Activated CD4-positive, alpha-beta T cell treated with anti-CD3 and anti-CD28 coated beads, Interleukin-2, Interleukin-4, amounts not matched to agents 100 ng/mL and 50 ng/mL, durations not matched to agents 16 hours and 8 hours (primary cell): ENCODE measurements around the gene PRRC2B.
"Not testable (repeated sequence)": the region's sequence is repeated elsewhere in the genome, so short reads cannot be mapped to it uniquely, and the experiment has no call there.

Source experiments
- DNase-seq: peaks from one replicate; pipeline ENCODE4 v3.0.0-alpha.2; 2020; ENCODE audit warnings: low spot score

The PRRC2B gene

GRCh38 chr9:131487001-131487400 is 93.1 kb downstream of the PRRC2B start:
- no peak for DNase-seq

GRCh38 chr9:131487621-131488031 is 93.7 kb downstream of the PRRC2B start:
- DNase-seq: no peak

GRCh38 chr9:131490514-131490913 is 96.6 kb downstream of the PRRC2B start:
- no peak for DNase-seq

- no peak for DNase-seq
These were observed 97.3 kb downstream of the PRRC2B start for GRCh38 chr9:131491001-131491710.

- DNase-seq: no peak
These were observed 98.2 kb downstream of the PRRC2B start for GRCh38 chr9:131492070-131492469.

GRCh38 chr9:131494296-131494870 is 100.5 kb downstream of the PRRC2B start:
- DNase-seq: no peak

- no peak for DNase-seq
These were observed 101.9 kb downstream of the PRRC2B start for GRCh38 chr9:131495785-131496184.

GRCh38 chr9:131496844-131497405 is 103.0 kb downstream of the PRRC2B start:
- no peak for DNase-seq

- no peak for DNase-seq
These were observed 105.4 kb downstream of the PRRC2B start for GRCh38 chr9:131499254-131499767.

- peak; percentile 84 for DNase-seq
These were observed 106.5 kb downstream of the PRRC2B start for GRCh38 chr9:131500377-131500776.

- peak; percentile 70 for DNase-seq
These were observed 107.2 kb downstream of the PRRC2B start for GRCh38 chr9:131500939-131501541.

- peak; percentile 91 for DNase-seq
These were observed 109.1 kb downstream of the PRRC2B start, which contains the start of gene POMT1 for GRCh38 chr9:131502781-131503625. POMT1 (plus strand) TSS chr9:131502918; CDS start chr9:131504219, 1,301 bp downstream.

- peak; percentile 84 for DNase-seq
These were observed 110.0 kb downstream of the PRRC2B start for GRCh38 chr9:131503626-131504465.

GRCh38 chr9:131505012-131505411 is 111.1 kb downstream of the PRRC2B start:
- no peak for DNase-seq

GRCh38 chr9:131511416-131511815 is 117.5 kb downstream of the PRRC2B start:
- no peak for DNase-seq

- no peak for DNase-seq
These were observed 118.0 kb downstream of the PRRC2B start for GRCh38 chr9:131511880-131512279.

GRCh38 chr9:131513177-131513576 is 119.3 kb downstream of the PRRC2B start:
- no peak for DNase-seq

GRCh38 chr9:131515559-131516031 is 121.7 kb downstream of the PRRC2B start:
- not testable (repeated sequence) for DNase-seq

GRCh38 chr9:131516100-131516499 is 122.2 kb downstream of the PRRC2B start:
- no peak for DNase-seq

GRCh38 chr9:131516930-131517329 is 123.0 kb downstream of the PRRC2B start:
- DNase-seq: no peak

- no peak for DNase-seq
These were observed 123.9 kb downstream of the PRRC2B start for GRCh38 chr9:131517761-131518190.
